ENCODE measurements around the gene GPC1. TPM values are rescaled to one million over a fixed set of nuclear protein-coding genes. Genes with fewer than 3 reads are reported as not detected.

The GPC1 gene
- total RNA-seq, 2 donors from 2014 or later = 1.5 to 1.7 TPM

DNA sequence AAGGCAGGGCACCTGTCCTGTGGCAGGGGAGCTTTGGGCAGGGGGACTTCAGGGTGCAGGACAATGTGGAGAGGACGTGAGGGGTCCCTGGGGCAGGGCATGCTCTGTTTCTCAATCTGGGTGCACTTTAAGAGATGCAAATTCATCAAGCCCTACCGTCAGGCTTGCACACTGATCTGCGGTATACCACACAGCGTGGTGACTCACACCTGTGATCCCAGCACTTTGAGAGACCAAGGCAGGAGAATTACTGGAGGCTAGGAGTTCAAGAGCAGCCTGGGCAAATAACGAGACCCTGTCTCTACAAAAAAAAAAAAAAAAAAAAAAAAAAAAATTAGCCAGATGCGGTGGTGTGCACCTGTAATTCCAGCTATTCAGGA lies 10.2 kb upstream of the GPC1 start:
- DNase-seq (no peak), ATAC-seq (no peak)
- Mint-ChIP-seq H3K4me1 (no peaks in the 10 kb centered on the region), H3K36me3 (ENCODE audit: low read depth) (peaks cover 2% of the 10 kb centered on the region), H3K27ac (no peak overlapping the region), H3K4me3 (no peak overlapping the region), H3K27me3 (peaks cover 8% of the 10 kb centered on the region)
- no peaks in the 10 kb centered on the region for H3K9me3 ChIP-seq (ENCODE audit: control insufficient read depth, low read length, poor library complexity, severe bottlenecking)

DNA sequence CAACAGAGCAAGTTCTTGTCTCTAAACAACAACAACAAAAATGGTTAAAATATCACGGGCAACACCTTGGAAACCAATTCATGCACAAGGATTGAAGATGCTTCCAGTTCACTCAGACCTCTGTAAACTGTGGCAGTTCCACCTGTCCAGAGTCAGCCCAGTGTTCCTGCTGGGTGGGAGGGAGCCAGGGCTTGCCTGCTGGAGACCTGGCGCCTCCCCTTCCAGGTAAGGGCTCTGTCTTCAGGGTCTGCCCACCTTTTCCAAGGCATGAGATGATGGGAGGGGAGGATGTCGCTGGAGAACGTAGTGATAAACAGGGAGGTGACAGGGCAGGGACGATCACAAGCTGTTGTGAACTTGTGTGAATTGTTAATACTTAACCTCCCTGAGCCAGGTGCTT lies 9.8 kb upstream of the GPC1 start:
- ATAC-seq = no peak
- Mint-ChIP-seq H3K4me1 (no peaks in the 10 kb centered on the region), H3K4me3 (no peak overlapping the region), H3K27ac (no peak overlapping the region), H3K27me3 (peaks cover 8% of the 10 kb centered on the region), H3K36me3 (ENCODE audit: low read depth) (peaks cover 2% of the 10 kb centered on the region)
- DNase-seq = peak in 1 of 3 donors; percentile 2
- no peaks in the 10 kb centered on the region for H3K9me3 ChIP-seq (ENCODE audit: control insufficient read depth, low read length, poor library complexity, severe bottlenecking)

DNA sequence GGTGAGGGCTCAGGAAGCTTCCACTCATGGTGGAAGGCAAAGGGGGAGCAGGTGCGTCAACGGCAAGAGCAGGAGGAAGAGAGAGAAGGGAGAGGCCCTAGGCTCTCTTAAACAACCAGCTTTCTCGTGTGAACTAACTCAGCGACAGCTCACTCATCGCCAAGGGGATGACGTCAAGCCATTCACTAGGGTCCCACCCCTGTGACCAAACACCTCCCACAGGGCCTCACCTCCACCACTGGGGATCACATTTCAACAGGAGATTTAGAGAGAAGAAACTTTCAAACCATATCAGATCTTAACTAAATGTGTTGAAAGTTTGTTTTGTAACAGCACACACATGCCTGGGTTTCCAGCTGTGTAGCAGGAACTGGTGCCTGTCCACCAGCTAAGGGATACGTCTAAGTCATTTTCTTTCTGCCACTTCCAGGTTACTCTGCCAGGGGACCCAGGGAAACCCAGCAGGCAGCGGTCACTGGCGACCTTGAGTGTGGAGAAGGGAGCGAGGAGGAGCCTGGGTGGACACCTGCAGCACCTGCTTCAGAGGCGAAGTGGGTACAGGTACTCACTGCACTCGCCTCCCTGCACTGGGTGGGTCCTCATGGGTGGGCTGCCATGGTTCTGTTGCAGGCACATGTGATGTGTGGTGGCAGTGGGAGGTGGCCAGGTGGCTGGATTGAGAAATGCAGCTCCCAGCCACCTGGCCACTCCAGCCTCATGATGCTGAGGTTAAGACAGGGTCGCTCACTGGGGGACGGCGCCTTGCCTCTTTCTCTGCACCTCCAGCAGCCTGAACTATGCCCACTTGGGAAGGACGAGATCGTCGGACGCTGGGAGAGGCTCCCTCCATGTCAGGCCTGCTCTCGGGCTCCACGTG lies 8.4 kb upstream of the GPC1 start:
- no peak overlapping the region for H3K4me3 Mint-ChIP-seq
- peaks cover 8% of the 10 kb centered on the region for H3K27me3 Mint-ChIP-seq
- peaks cover 2% of the 10 kb centered on the region for H3K36me3 Mint-ChIP-seq (ENCODE audit: low read depth)
- no peaks in the 10 kb centered on the region for H3K9me3 ChIP-seq (ENCODE audit: control insufficient read depth, low read length, poor library complexity, severe bottlenecking)
- no peaks in the 10 kb centered on the region for H3K4me1 Mint-ChIP-seq
- ATAC-seq (no peak), DNase-seq (peak in 1 of 3 donors; percentile 2)
- H3K27ac Mint-ChIP-seq = no peak overlapping the region

DNA sequence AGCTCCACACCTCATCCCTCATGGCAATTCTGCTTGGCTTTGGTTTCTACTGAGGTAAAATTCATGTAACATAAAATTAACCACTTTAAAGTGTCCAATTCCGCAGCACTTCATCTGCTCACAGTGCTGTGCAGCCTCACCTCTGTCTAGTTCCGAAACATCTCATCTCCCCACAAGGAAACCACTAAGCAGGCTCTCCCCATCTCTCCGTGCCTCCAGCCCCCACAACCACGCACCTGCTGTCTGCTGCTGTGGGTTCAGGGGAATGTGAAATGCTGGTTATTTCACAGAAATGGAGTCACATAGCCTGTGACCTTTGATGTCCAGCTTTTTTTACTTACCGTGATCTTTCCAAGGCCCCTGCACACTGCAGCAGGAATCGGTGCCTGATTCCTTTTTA lies 7.7 kb upstream of the GPC1 start:
- Mint-ChIP-seq H3K27ac (no peak overlapping the region), H3K4me3 (no peak overlapping the region), H3K4me1 (no peaks in the 10 kb centered on the region), H3K36me3 (ENCODE audit: low read depth) (peaks cover 2% of the 10 kb centered on the region), H3K27me3 (peaks cover 8% of the 10 kb centered on the region)
- ATAC-seq (no peak), DNase-seq (no peak)
- H3K9me3 ChIP-seq (ENCODE audit: control insufficient read depth, low read length, poor library complexity, severe bottlenecking) = no peaks in the 10 kb centered on the region

DNA sequence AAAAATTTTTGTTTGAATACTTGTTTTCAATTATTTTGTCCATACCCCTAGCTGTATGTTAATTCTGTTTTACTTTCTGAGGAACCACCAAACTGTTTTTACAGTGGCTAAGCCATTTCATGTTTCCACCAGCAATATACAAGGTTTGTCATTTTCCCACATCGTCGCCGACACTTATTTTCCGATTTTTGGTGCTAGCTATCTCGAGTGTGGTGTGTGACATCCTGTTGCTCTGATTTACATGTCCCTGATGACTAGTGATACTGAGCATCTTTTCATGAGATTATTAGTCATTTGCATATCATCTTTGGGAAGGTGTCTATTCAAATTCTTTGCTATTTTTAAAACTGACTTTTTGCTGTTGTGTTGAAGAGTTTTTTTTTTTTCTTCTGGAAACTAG lies 7.2 kb upstream of the GPC1 start:
- H3K4me3 Mint-ChIP-seq = no peak overlapping the region
- H3K27ac Mint-ChIP-seq = no peak overlapping the region
- H3K9me3 ChIP-seq (ENCODE audit: control insufficient read depth, low read length, poor library complexity, severe bottlenecking) = no peaks in the 10 kb centered on the region
- no peak for DNase-seq
- no peaks in the 10 kb centered on the region for H3K4me1 Mint-ChIP-seq
- no peak for ATAC-seq
- peaks cover 2% of the 10 kb centered on the region for H3K36me3 Mint-ChIP-seq (ENCODE audit: low read depth)
- H3K27me3 Mint-ChIP-seq = peaks cover 10% of the 10 kb centered on the region

DNA sequence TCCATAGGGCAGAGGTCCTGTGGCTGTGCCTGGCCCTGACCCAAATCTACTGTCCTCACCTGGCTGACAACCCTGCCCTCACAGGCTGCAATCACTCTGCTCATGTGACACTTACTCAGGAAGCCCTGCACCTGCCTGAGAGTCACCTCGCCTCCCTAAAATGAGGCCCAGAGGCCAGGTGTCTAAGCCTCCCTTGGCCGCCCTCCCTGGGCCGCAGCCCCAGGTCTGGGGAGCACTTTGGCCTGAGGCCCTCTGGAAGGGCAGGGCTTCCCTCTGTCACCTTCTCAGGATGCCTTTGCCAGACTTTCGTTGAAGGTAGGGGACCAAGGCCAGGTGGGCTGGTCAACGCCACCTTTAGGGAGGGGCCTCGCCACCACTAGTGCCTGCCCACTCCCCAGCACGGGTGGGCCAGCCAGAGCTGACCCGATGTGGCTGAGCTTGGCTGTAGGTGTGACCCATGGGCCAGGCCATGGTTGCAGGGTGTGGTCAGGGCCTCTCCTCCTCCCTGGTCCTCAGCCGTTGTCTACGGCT lies 6.1 kb upstream of the GPC1 start:
- ATAC-seq (no peak), DNase-seq (peak in 2 of 3 donors; percentile 3 to 6)

DNA sequence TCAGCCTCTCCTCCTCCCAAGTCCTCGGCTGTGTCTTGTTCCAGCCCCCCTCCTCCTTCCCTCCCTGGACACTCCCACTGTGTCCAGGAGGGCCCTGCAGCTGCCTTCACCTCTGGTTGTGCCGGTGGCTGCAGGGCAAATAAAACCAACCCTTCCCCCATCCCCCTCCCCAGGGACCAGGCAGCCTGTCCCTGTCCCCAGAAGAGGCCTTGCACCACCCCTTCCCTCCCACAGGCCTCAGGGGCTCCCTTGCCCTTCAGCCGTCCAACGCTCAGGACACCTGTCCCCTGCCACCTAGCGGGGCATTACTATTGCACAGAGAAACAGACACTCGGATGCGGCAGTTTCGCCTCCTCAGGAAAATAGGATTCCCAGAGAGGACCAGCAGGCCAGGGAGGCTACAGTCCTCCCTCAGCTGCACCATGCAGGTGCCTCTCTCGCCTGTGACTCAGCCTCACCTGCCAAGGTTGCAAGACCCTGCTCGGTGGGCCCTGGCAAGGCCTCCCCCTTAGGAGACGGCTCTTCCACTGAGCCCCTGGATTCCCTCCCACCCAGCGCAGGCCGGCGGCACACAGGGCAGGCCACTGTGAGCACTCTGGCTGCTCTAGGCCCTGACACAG lies 5.5 kb upstream of the GPC1 start:
- H3K36me3 Mint-ChIP-seq (ENCODE audit: low read depth) = peaks cover 2% of the 10 kb centered on the region
- H3K27me3 Mint-ChIP-seq = peaks cover 16% of the 10 kb centered on the region
- H3K4me1 Mint-ChIP-seq = peaks cover 3% of the 10 kb centered on the region
- H3K4me3 Mint-ChIP-seq = no peak overlapping the region
- ATAC-seq (no peak), DNase-seq (peak in 2 of 3 donors; percentile 2 to 4)
- no peak overlapping the region for H3K27ac Mint-ChIP-seq
- H3K9me3 ChIP-seq (ENCODE audit: control insufficient read depth, low read length, poor library complexity, severe bottlenecking) = no peaks in the 10 kb centered on the region

More for the DNA sequence above, 6.1 kb upstream of the GPC1 start:
- Mint-ChIP-seq H3K4me3 (no peak overlapping the region), H3K27ac (no peak overlapping the region), H3K4me1 (no peaks in the 10 kb centered on the region), H3K27me3 (peaks cover 16% of the 10 kb centered on the region), H3K36me3 (ENCODE audit: low read depth) (peaks cover 2% of the 10 kb centered on the region)
- no peaks in the 10 kb centered on the region for H3K9me3 ChIP-seq (ENCODE audit: control insufficient read depth, low read length, poor library complexity, severe bottlenecking)

DNA sequence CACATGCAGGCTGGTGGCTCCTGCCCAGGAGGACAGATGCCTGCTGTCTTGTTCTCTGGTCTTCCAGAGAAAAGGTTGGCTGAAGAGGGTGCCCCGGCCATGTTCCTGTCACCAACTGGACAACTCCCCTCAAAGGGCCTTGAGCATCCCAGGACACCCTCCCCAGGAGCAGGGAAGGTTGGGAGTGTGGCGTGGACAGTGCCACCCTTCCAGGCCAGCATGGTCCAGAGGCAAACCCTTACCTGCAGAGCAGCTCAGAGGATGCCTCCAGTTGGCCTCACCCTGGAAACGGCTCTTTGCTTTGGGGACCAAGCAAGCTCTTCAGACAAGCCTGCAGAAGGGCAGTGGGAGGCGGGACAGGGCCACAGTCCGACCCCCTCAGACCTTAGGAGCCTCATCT lies 4.9 kb upstream of the GPC1 start:
- H3K4me1 Mint-ChIP-seq = peaks cover 3% of the 10 kb centered on the region
- H3K36me3 Mint-ChIP-seq (ENCODE audit: low read depth) = peaks cover 2% of the 10 kb centered on the region
- DNase-seq (peak in 1 of 3 donors; percentile 5), ATAC-seq (no peak)
- no peak overlapping the region for H3K27ac Mint-ChIP-seq
- H3K27me3 Mint-ChIP-seq = peaks cover 16% of the 10 kb centered on the region
- no peaks in the 10 kb centered on the region for H3K9me3 ChIP-seq (ENCODE audit: control insufficient read depth, low read length, poor library complexity, severe bottlenecking)
- H3K4me3 Mint-ChIP-seq = no peak overlapping the region

DNA sequence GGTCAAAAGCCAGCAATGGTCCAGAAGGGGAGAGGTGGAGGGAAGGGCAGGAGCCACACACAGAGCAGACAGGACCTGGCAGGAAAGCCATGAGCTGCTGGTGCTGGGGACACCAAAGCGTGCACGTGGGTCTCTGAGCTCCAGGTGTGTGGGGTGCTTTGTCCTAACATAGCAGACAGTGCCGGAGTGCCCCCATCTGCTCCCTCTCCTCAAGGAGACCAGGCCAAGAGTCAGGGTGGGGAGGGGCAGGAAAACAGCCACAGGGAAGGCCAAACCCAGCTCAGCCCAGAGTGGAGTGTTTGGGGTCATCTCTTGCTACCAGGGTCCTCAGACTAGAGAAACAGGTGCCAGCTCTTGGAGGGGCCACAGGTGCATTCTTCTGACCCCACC lies 4.2 kb upstream of the GPC1 start:
- H3K4me1 Mint-ChIP-seq = peaks cover 3% of the 10 kb centered on the region
- ATAC-seq = no peak
- H3K27me3 Mint-ChIP-seq = peaks cover 16% of the 10 kb centered on the region
- peaks cover 2% of the 10 kb centered on the region for H3K36me3 Mint-ChIP-seq (ENCODE audit: low read depth)
- peak in 1 of 3 donors; percentile 6 for DNase-seq
- H3K9me3 ChIP-seq (ENCODE audit: control insufficient read depth, low read length, poor library complexity, severe bottlenecking) = no peaks in the 10 kb centered on the region
- no peak overlapping the region for H3K27ac Mint-ChIP-seq
- no peak overlapping the region for H3K4me3 Mint-ChIP-seq

DNA sequence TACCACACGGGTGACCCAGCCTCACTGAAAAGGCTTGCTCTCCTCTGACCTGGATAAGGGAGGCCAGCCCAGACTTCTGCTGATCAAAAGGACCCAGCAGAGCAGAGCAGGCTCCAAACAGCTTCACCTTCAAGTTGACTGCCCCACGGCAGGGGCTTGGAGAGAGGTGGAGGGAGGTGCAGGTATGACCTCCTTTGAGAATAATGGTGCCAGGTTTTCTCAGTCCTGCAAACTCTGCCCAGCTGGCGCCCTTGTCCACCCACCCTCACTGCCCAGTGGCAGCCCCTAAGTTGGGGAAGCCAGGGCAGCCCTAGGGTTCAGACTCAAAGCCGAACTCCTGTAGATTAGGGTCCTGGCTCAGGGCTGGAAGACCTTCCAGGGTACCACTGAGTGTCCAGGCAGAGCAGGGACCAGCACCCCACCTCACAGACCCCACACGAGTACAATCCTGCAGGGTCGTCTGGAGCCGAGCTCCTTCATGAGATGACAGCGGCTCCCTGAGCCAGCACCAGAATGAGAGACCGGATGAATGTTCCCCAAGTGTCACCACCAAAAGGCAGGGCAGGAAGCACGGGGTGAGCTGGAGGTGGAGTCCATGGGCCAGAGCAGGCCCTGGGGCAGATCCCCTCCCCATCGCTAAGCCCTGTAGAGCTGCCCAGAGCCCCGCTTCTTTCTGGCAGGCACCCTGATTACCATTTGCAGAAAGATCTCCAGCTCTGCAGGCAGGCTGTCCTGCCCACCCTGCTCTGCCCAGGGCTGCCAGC lies 3.6 kb upstream of the GPC1 start:
- Mint-ChIP-seq H3K36me3 (ENCODE audit: low read depth) (no peaks in the 10 kb centered on the region), H3K4me1 (peaks cover 3% of the 10 kb centered on the region), H3K27ac (no peak overlapping the region), H3K27me3 (peaks cover 18% of the 10 kb centered on the region), H3K4me3 (no peak overlapping the region)
- no peaks in the 10 kb centered on the region for H3K9me3 ChIP-seq (ENCODE audit: control insufficient read depth, low read length, poor library complexity, severe bottlenecking)
- DNase-seq (peak in 1 of 3 donors; percentile 3), ATAC-seq (no peak)

DNA sequence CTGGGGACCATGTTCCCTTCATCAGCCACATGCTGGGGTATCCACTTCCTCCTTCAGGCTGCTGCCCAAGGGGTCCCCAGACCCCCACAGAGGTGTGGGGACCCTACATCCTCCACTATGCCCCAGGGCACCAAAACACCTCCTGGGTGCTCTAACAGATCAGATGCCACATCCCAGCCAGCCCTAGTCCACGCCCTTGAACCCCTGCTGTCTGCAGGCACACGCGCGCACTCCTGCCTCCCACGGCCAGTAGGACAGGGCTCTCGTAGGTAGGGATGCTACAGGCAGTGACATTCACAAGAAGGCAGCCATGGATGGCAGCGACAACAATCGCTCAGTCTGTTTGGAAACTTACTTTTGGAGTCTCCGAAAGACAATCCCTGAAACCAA lies 3.0 kb upstream of the GPC1 start:
- no peak overlapping the region for H3K4me3 Mint-ChIP-seq
- peaks cover 24% of the 10 kb centered on the region for H3K27me3 Mint-ChIP-seq
- DNase-seq = peak in 1 of 3 donors; percentile 2
- no peak overlapping the region for H3K27ac Mint-ChIP-seq
- H3K9me3 ChIP-seq (ENCODE audit: control insufficient read depth, low read length, poor library complexity, severe bottlenecking) = no peaks in the 10 kb centered on the region
- peaks cover 3% of the 10 kb centered on the region for H3K4me1 Mint-ChIP-seq
- ATAC-seq = no peak
- no peaks in the 10 kb centered on the region for H3K36me3 Mint-ChIP-seq (ENCODE audit: low read depth)

DNA sequence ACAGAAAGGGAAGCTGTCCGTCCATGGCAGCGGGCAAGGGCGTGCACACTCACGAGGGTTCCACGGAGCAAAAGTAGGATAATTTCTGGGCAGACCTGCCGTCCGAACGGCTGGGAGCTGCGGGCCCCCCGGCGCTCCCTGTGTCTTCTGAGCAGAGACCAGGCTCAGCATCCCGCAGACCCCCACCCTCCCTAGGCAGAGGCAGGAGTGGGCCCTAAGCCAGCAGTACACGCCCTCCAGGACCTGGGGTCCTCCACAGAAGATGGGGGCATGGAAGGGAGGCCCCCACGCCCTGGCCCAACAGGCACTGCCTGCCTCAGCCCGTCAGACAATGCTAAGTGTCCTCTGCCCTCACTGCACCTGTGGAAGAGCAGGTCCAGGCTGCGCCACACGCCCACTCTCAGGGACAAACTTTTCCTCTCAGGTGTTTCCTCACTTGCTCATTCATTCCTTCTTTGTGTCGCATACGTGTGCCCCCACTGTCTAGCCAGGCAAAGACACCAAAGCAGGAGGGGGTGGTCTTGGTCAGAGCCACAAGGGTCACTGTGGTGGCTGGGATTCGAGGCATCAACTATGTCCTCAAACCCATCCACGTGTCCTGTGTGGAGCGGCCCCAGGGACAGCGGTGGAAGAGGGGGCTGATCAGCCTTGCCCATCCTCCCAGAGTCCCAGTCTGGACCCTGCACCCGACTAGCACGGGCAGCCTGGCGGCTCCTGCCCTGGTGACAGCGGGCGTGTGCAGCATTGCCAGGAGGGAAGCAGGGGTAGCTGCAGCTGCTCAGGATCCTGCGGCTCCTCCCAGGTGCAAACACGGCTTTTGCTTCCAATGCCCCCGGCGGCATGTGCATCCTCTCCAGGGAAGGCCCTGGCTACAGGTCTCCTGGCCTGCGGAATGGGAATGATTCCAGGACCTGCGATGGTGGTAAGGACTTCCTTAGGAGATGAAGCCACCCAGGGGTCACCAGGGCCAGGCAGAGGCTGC lies 2.4 kb upstream of the GPC1 start:
- DNase-seq (peak in 1 of 3 donors; percentile 7), ATAC-seq (no peak)
- Mint-ChIP-seq H3K27me3 (peaks cover 24% of the 10 kb centered on the region), H3K27ac (peak overlapping the region; percentile 56), H3K4me1 (peaks cover 7% of the 10 kb centered on the region), H3K4me3 (peak overlapping the region; percentile 58), H3K36me3 (ENCODE audit: low read depth) (no peaks in the 10 kb centered on the region)
- H3K9me3 ChIP-seq (ENCODE audit: control insufficient read depth, low read length, poor library complexity, severe bottlenecking) = no peaks in the 10 kb centered on the region

Data from T-helper 17 cell (primary cell).